SU-DHL-6 (cell line): Measurements from ENCODE around the gene KLHL2.

Experiments
- H2AFZ ChIP-seq: fragments of 200-600 bp; sonication (generic); 2 replicates; pipeline ENCODE4 v1.6.1; 2014; ENCODE audit warnings: low read depth, mild to moderate bottlenecking, moderate library complexity, mixed read lengths, antibody characterized with exemption, low read length; ENCODE audit not compliant: severe bottlenecking
- H3F3A ChIP-seq: fragments of 200-600 bp; shearing (Covaris generic); 2 replicates; pipeline ENCODE4 v1.6.0; 2016; ENCODE audit warnings: antibody characterized with exemption, mild to moderate bottlenecking; ENCODE audit not compliant: insufficient read depth
- H3K27ac ChIP-seq: fragments of 200-600 bp; sonication (generic); 2 replicates; pipeline ENCODE4 v1.5.1; 2016; ENCODE audit warnings: low read depth, mild to moderate bottlenecking, low read length, moderate library complexity, mixed read lengths
- H3K27me3 ChIP-seq: fragments of 200-600 bp; sonication (generic), shearing (Covaris generic); 2 replicates; pipeline ENCODE4 v1.6.0; 2014; ENCODE audit warnings: mild to moderate bottlenecking, low read length
- H3K36me3 ChIP-seq: fragments of 200-600 bp; sonication (generic); 2 replicates; pipeline ENCODE4 v1.6.1; 2014; ENCODE audit warnings: mild to moderate bottlenecking, low read length, mixed read lengths
- H3K4me2 ChIP-seq: fragments of 300-600, 200-600 bp; shearing (Covaris generic), sonication (generic); 2 replicates; pipeline ENCODE4 v1.6.0; 2014; ENCODE audit warnings: low read length, low read depth, mild to moderate bottlenecking; ENCODE audit not compliant: poor library complexity, severe bottlenecking
- H3K4me3 ChIP-seq: fragments of 200-600 bp; sonication (generic); 2 replicates; pipeline ENCODE4 v1.5.1; 2014; ENCODE audit warnings: antibody characterized with exemption, low read length, mild to moderate bottlenecking, mixed read lengths; ENCODE audit not compliant: insufficient read depth, poor library complexity, severe bottlenecking
- H3K79me2 ChIP-seq: fragments of 200-600 bp; sonication (generic); 2 replicates; pipeline ENCODE4 v1.6.1; 2014; ENCODE audit warnings: mild to moderate bottlenecking, low read length, moderate library complexity; ENCODE audit not compliant: insufficient read depth
- H3K9ac ChIP-seq: fragments of 200-600 bp; sonication (generic); 2 replicates; pipeline ENCODE4 v1.7.0; 2014; ENCODE audit warnings: mild to moderate bottlenecking, low read length
- H3K9me2 ChIP-seq: fragments of 200-600 bp; sonication (generic); replicated peaks from 2 replicates; pipeline ENCODE4 v1.6.1; 2014; ENCODE audit warnings: low read length; ENCODE audit not compliant: insufficient read depth
- H3K9me3 ChIP-seq: fragments of 200-600 bp; sonication (generic); 2 replicates; pipeline ENCODE4 v1.6.1; 2014; ENCODE audit warnings: low read length, mixed read lengths; ENCODE audit not compliant: insufficient read depth
- H4K20me1 ChIP-seq: fragments of 200-600 bp; sonication (generic); 2 replicates; pipeline ENCODE4 v1.6.1; 2014; ENCODE audit warnings: low read depth, mild to moderate bottlenecking, antibody characterized with exemption, low read length, moderate library complexity, mixed read lengths
- CTCF ChIP-seq: fragments of 200-600 bp; sonication (generic); IDR thresholded peaks from one replicate; pipeline ENCODE4 v1.5.1; 2017; ENCODE audit warnings: antibody characterized with exemption, mild to moderate bottlenecking, low read length, moderate library complexity; ENCODE audit not compliant: insufficient read depth, poor library complexity, severe bottlenecking
- EZH2phosphoT487 ChIP-seq: fragments of 200-600 bp; sonication (generic), shearing (Covaris generic); conservative IDR thresholded peaks from 2 replicates; pipeline ENCODE4 v1.6.1; 2018; ENCODE audit warnings: mild to moderate bottlenecking, antibody characterized with exemption, low read length, moderate library complexity, mixed read lengths

The KLHL2 gene

GRCh38 chr4:165192500-165192898, 14.9 kb upstream of the KLHL2 start:
- no peaks in the 10 kb centered on the region for H3K9me3 ChIP-seq
- no peak overlapping the region for H2AFZ ChIP-seq
- no peaks in the 10 kb centered on the region for H3K79me2 ChIP-seq
- no peaks in the 10 kb centered on the region for H3K9me2 ChIP-seq
- no peaks in the 10 kb centered on the region for H3K36me3 ChIP-seq
- H3K4me3 ChIP-seq: no peak overlapping the region
- H3K27me3 ChIP-seq: no peaks in the 10 kb centered on the region
- no peaks in the 10 kb centered on the region for H4K20me1 ChIP-seq
- no peaks in the 10 kb centered on the region for H3F3A ChIP-seq
- no peak overlapping the region for H3K27ac ChIP-seq
- H3K4me2 ChIP-seq: no peak overlapping the region
- TF ChIP-seq CTCF (no peak), EZH2phosphoT487 (no peak)
- no peak overlapping the region for H3K9ac ChIP-seq

GRCh38 chr4:165192956-165193355, 14.4 kb upstream of the KLHL2 start:
- Histone ChIP-seq H3K4me2 (no peak overlapping the region), H3K79me2 (no peaks in the 10 kb centered on the region), H4K20me1 (no peaks in the 10 kb centered on the region), H3K27ac (no peak overlapping the region), H3K9me3 (no peaks in the 10 kb centered on the region), H3F3A (no peaks in the 10 kb centered on the region), H3K9me2 (no peaks in the 10 kb centered on the region), H2AFZ (no peak overlapping the region), H3K4me3 (no peak overlapping the region), H3K27me3 (no peaks in the 10 kb centered on the region), H3K36me3 (no peaks in the 10 kb centered on the region), H3K9ac (no peak overlapping the region)
- TF ChIP-seq CTCF (no peak), EZH2phosphoT487 (no peak)

- Histone ChIP-seq H3F3A (no peaks in the 10 kb centered on the region), H3K27ac (no peak overlapping the region), H2AFZ (no peak overlapping the region), H3K9ac (no peak overlapping the region), H4K20me1 (no peaks in the 10 kb centered on the region), H3K79me2 (no peaks in the 10 kb centered on the region), H3K4me2 (no peak overlapping the region), H3K9me2 (no peaks in the 10 kb centered on the region), H3K9me3 (no peaks in the 10 kb centered on the region), H3K27me3 (no peaks in the 10 kb centered on the region), H3K4me3 (no peak overlapping the region), H3K36me3 (no peaks in the 10 kb centered on the region)
- TF ChIP-seq CTCF: no peak
- no peak for TF ChIP-seq EZH2phosphoT487
These were observed 13.0 kb upstream of the KLHL2 start for GRCh38 chr4:165194368-165194767.

GRCh38 chr4:165198329-165198728, 9.0 kb upstream of the KLHL2 start:
- H3K79me2 ChIP-seq: no peaks in the 10 kb centered on the region
- H3K9me2 ChIP-seq: no peaks in the 10 kb centered on the region
- no peaks in the 10 kb centered on the region for H3K27me3 ChIP-seq
- no peak overlapping the region for H3K9ac ChIP-seq
- H2AFZ ChIP-seq: no peak overlapping the region
- no peaks in the 10 kb centered on the region for H3K36me3 ChIP-seq
- no peak overlapping the region for H3K4me3 ChIP-seq
- no peak overlapping the region for H3K4me2 ChIP-seq
- H3K9me3 ChIP-seq: no peaks in the 10 kb centered on the region
- no peak overlapping the region for H3K27ac ChIP-seq
- TF ChIP-seq CTCF: no peak
- TF ChIP-seq EZH2phosphoT487: no peak
- H3F3A ChIP-seq: no peaks in the 10 kb centered on the region
- H4K20me1 ChIP-seq: no peaks in the 10 kb centered on the region
